LNCAP (cell line): ENCODE data around the gene MRPL17.

ENCODE experiments used
- TF ChIP-seq, protein P1 (sequence below): fragments of 450-650 bp; IDR thresholded peaks from 2 replicates; pipeline ENCODE4 v1.5.1; 2017; ENCODE audit warnings: mild to moderate bottlenecking

The MRPL17 gene

DNA sequence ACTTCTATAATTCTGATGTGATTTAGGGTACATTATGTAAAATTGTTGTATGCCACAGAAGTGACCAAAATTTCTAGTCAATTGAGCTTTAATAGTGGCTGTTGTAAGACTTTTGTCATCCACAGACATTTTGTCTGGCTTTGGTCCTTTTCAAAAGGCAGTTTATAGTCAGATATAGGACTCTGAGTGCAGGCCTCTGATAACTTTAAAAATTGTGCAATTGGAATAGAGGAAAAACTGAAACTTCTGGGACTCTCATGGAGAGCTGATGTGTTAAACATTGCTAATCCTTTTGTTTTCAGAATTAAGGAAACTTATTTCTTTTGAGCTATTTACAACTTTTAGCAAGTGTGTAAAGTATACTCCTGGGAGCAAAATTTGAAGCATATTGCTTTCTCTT lies 9.0 kb upstream of the MRPL17 start:
- TF ChIP-seq, protein P1, sequence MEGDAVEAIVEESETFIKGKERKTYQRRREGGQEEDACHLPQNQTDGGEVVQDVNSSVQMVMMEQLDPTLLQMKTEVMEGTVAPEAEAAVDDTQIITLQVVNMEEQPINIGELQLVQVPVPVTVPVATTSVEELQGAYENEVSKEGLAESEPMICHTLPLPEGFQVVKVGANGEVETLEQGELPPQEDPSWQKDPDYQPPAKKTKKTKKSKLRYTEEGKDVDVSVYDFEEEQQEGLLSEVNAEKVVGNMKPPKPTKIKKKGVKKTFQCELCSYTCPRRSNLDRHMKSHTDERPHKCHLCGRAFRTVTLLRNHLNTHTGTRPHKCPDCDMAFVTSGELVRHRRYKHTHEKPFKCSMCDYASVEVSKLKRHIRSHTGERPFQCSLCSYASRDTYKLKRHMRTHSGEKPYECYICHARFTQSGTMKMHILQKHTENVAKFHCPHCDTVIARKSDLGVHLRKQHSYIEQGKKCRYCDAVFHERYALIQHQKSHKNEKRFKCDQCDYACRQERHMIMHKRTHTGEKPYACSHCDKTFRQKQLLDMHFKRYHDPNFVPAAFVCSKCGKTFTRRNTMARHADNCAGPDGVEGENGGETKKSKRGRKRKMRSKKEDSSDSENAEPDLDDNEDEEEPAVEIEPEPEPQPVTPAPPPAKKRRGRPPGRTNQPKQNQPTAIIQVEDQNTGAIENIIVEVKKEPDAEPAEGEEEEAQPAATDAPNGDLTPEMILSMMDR, result no peak

DNA sequence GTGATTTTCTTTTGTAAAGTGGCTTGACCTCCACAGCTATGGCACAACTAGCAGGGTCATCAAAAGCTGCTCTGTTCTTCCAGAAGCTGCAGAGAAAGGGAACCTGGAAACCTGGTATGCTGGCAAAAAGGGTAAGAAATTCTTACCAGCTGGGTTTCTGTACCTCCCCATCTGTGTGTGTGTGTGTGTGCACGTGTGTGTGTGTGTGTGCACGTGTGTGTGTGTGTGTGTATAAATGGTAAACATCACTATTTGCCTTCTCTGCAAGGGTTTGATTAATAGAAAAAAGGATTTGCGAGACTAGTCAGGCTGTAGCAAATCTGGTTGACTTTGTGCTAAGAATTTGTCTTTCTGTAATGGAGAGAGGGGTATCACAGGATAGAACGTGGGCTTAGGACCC lies 4.7 kb upstream of the MRPL17 start:
- TF ChIP-seq, protein P1, result no peak

DNA sequence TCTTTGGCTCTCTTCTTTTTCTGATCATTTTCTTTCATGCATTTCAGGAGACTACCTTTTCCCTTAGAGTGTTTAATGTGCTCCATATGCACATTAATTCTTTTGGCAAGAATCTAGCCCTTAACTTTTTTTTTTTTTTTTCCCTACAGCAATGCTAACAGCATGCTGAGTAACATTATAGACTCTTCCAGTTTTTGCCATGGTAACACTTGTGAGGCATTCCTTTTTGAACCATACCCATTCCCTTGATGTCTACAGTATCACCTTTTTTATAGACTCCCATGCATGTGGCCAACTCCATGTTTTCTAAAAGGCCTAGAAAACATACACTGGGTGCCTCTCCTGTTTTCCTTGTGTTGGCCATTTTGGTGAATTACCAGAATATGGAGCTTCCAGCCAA lies 2.9 kb upstream of the MRPL17 start:
- TF ChIP-seq, protein P1, result no peak

DNA sequence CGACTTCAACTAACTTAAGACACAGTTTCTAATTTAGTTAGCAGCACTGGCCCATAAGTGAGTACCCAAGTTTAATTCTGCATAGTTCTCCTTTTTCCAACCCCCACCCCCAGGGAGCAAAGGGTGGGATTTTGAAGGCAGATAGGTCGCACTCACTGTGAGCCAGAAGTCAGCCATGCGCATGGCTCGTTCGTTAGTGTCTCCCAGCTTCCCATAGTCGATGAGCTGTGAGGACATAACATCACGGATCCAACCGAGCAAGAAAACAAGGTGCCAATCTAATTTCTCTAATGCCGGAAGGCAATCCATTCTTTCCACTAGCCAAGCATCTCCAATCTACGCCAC lies 577 bp downstream of the MRPL17 start:
- TF ChIP-seq, protein P1, result no peak

DNA sequence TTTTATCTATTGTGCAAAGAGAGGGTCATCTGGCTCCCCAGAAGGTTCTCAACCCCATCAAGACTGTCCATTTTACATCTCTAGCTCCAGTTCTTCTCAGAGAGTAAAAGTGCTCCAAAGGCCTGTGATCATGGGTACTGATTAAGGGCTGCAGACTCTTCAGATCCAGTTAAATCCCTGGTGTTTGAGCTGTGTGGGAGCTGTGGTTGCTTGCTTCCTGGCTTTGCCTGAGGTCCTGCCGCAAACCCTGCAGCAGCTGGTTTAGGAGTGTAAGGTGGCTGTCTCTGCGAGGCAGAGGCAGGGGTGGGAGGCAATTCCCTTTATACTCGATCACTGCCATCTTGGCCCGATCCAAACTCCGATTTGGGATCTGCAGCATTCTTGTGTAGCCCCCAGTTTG lies 1.2 kb downstream of the MRPL17 start:
- TF ChIP-seq, protein P1, result no peak

DNA sequence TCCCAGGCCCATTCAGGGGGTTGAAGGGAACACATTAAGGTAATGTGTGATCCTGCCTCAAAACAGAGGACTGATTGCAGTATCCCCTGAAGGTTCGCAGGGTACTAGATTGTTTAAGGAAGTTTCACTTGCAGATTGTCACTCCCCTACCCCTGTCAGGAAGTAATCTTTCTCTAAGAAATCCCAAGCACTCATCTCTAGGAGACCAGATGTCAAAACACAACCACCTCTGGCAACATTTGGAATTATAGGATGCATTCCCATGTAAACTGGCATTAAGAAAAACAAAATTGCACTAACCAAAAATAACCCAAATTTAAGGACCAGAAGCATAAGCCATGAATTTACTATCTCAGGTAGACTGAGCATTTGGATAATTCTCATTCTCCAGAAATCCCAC lies 1.6 kb downstream of the MRPL17 start:
- TF ChIP-seq, protein P1, result no peak

DNA sequence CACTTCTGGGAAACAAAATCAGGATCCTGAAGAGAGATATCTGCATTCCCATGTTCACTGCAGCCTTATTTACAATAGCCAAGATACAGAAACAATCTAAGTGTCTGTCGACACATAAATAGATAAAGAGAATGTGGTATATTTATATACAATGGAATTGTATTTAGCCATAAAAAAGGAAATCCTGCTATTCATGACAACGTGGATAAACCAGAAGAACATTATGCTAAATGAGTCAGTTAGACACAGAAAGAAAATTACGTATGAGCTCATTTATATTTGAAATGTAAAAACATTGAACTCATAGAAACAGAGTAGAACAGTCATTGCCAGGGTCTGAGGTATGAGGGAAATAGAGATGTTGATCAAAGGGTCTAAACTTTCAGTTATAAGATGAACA lies 6.1 kb downstream of the MRPL17 start:
- TF ChIP-seq, protein P1, result no peak

DNA sequence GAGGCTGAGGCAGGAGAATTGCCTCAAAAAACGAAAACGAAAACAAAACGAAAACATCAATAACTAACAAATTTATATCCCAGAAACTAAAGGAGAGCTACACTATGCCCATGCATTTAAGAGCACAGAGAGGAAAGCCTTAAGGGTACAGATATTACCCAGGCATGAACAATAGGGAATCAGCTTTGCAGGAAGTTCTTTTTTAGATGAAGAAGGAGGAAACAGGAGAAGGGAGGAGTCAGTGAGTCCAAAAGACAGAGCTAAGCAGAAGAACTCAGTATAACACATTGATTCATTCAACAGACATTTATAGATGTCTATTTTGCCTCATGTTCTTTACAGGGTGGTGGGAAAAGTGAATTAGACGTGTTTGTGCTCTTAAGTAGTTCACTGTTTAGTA lies 8.3 kb downstream of the MRPL17 start:
- TF ChIP-seq, protein P1, result no peak
